ENCODE data around the gene GPR78. TPM values are rescaled to one million over a fixed set of nuclear protein-coding genes. Genes with fewer than 3 reads are reported as not detected.

The GPR78 gene
- total and polyA plus RNA-seq, 2 of the 13 experiments (the other 11 are each of a cell fraction or from before 2014, with no cell fraction given): 0.01 to 0.07 TPM

DNA sequence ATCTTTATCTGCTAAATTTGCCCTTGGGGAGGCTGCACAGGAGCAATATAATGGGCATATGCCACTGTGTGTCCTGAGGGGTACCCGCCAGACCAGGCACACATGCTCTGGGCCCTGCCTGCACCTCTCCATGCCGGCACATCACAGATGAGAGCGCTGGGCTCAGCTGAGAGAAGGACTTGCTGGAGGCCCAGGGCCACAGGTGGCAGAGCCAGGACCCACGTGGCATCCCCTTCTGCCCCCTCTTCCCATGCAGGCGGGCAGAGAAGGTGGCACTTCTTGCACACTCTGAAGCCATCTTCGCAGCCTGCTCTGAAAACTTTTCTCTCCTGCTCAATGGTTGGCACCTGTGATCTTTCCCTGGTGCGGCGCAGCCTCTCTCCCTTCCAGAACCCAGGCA, 32.5 kb downstream of the GPR78 start:
- WGBS (ENCODE audit: low lambda C conversion rate): 0% methylated on average over 3 of the region's 8 CpGs
- Histone ChIP-seq H2AFZ (ENCODE audit: low read length) (no peak overlapping the region), H3K9me3 (ENCODE audit: low read length) (no peaks in the 10 kb centered on the region), H3K27ac (ENCODE audit: extremely low read length, insufficient read depth, low read length) (no peak overlapping the region), H3K27me3 (ENCODE audit: control insufficient read depth in 1 of 2, insufficient read depth in 2 of 2, low read length in 2 of 2) (peaks cover 15 to 53% of the 10 kb centered on the region in 2 experiments), H3K9ac (ENCODE audit: insufficient read depth, low read depth, low read length) (no peak overlapping the region), H3K4me3 (replicated peaks in 1 of 3; ENCODE audit: insufficient read depth in 1 of 3, low read depth in 2 of 3, low read length in 3 of 3) (no peak overlapping the region), H3K79me2 (ENCODE audit: insufficient read depth, low read length) (no peaks in the 10 kb centered on the region), H3K4me2 (ENCODE audit: low read depth, low read length) (no peak overlapping the region), H4K20me1 (ENCODE audit: insufficient read depth, low read length) (0 out of 2 replicates have a peak, but pooled peaks cover under 1% of the 10 kb centered on the region), H3K36me3 (replicated peaks in 1 of 2; ENCODE audit: control insufficient read depth in 1 of 2, insufficient read depth in 2 of 2, low read length in 2 of 2) (no peaks in the 10 kb centered on the region), H3K4me1 (ENCODE audit: insufficient read depth, low read length) (no peaks in the 10 kb centered on the region)
- no TSS peak for BruUV-seq (replicated peaks)
- CTCF ChIA-PET (ENCODE audit: low intra/inter-chr PET ratio, low total read pairs): no interaction called here
- FAIRE-seq (no peak), DNase-seq (ENCODE audit: low spot score) (no peak), ATAC-seq (no peak)
- no peak for TF ChIP-seq HOXA3 (CRISPR knock-in tag; IDR thresholded peaks at IDR 0.05)
- TF ChIP-seq, protein P1, sequence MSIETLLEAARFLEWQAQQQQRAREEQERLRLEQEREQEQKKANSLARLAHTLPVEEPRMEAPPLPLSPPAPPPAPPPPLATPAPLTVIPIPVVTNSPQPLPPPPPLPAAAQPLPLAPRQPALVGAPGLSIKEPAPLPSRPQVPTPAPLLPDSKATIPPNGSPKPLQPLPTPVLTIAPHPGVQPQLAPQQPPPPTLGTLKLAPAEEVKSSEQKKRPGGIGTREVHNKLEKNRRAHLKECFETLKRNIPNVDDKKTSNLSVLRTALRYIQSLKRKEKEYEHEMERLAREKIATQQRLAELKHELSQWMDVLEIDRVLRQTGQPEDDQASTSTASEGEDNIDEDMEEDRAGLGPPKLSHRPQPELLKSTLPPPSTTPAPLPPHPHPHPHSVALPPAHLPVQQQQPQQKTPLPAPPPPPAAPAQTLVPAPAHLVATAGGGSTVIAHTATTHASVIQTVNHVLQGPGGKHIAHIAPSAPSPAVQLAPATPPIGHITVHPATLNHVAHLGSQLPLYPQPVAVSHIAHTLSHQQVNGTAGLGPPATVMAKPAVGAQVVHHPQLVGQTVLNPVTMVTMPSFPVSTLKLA (IDR thresholded peaks at IDR 0.05): peak; percentile 40; the same call in 1 of the 2 replicates
- in situ Hi-C loops (cut with HindIII; ENCODE audit: extremely low pct_ligation_motif_present, low pct_unique_long_range_greater_than_20kb) (no loop called here), intact Hi-C loops (cut with micrococcal nuclease; ENCODE audit: unreplicated experiment) (no loop called here)
- POLR2A ChIA-PET: no interaction called here

DNA sequence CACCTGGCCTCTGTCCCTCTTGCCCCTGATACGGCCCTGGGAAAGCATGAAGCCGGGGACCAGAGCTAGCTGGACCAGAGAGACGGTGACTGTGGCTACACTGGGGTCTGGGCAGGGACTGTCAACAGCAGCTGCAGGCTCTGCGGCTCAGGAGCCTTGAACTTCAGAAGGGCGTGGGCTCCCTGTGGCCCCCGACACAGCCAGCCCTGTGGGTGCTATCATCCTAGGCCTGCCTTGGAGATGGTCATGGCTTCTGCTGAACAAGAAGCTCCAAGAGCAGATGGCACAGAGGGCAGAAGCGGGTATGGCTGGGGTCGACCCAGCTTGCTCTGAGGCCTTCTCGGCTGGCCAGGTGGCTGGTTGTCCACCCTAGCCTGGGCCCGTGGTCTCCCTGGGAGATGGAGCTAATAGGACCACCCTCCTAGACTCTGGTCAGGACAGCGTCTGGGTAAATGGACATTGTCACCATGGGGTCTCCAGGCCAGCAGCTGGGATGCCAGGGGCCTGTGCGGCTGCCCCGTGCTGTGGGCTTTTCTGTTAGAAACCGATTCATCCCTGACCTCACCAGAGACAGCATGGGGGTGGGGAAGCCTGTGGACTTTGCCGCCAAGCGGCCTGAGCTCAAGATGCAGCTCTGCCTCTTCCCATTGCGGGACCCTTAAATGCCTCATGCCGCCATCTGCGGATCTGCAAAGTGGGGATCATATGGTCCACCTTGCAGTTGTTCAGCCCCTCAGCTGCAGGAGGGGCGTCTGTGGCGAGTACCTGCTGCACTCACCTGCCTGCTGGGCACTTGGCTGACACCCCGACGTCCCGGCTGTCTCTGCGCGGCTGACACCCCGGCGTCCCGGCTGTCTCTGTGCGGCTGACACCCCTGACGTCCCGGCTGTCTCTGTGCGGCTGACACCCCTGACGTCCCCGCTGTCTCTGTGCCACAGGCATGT, 33.5 kb downstream of the GPR78 start:
- Histone ChIP-seq H3K27ac (ENCODE audit: extremely low read length, insufficient read depth, low read length) (no peak overlapping the region), H3K27me3 (ENCODE audit: control insufficient read depth in 1 of 2, insufficient read depth in 2 of 2, low read length in 2 of 2) (peaks cover 16 to 63% of the 10 kb centered on the region in 2 experiments), H3K9ac (ENCODE audit: insufficient read depth, low read depth, low read length) (no peak overlapping the region), H3K4me2 (ENCODE audit: low read depth, low read length) (no peak overlapping the region), H3K9me3 (ENCODE audit: low read length) (no peaks in the 10 kb centered on the region), H2AFZ (ENCODE audit: low read length) (no peak overlapping the region), H3K36me3 (replicated peaks in 1 of 2; ENCODE audit: control insufficient read depth in 1 of 2, insufficient read depth in 2 of 2, low read length in 2 of 2) (no peaks in the 10 kb centered on the region), H3K4me3 (replicated peaks in 1 of 3; ENCODE audit: insufficient read depth in 1 of 3, low read depth in 2 of 3, low read length in 3 of 3) (no peak overlapping the region), H3K4me1 (ENCODE audit: insufficient read depth, low read length) (no peaks in the 10 kb centered on the region), H4K20me1 (ENCODE audit: insufficient read depth, low read length) (no peaks in the 10 kb centered on the region), H3K79me2 (ENCODE audit: insufficient read depth, low read length) (no peaks in the 10 kb centered on the region)
- FAIRE-seq: no peak
- BruUV-seq (replicated peaks): no TSS peak
- in situ Hi-C loops (cut with HindIII; ENCODE audit: extremely low pct_ligation_motif_present, low pct_unique_long_range_greater_than_20kb) (no loop called here), intact Hi-C loops (cut with micrococcal nuclease; ENCODE audit: unreplicated experiment) (no loop called here)
- no peak for ATAC-seq
- TF ChIP-seq POLR2A (IDR thresholded peaks at IDR 0.05; ENCODE audit: insufficient read depth in 1 of 2, low read depth in 2 of 2, low read length in 2 of 2) (no peak), ZNF232 (CRISPR knock-in tag; IDR thresholded peaks at IDR 0.05; ENCODE audit: borderline replicate concordance) (no peak), ZMAT3 (CRISPR knock-in tag; conservative IDR thresholded peaks at IDR 0.05) (no peak), MIER3 (CRISPR knock-in tag; IDR thresholded peaks at IDR 0.05; ENCODE audit: borderline replicate concordance) (no peak), POLR2AphosphoS2 (IDR thresholded peaks at IDR 0.05; ENCODE audit: low read depth, low read length) (no peak), ZNF124 (CRISPR knock-in tag; IDR thresholded peaks at IDR 0.05) (no peak), SIN3B (IDR thresholded peaks at IDR 0.05; ENCODE audit: low read length) (no peak), CAMTA2 (CRISPR knock-in tag; IDR thresholded peaks at IDR 0.05; ENCODE audit: borderline replicate concordance) (no peak), ZNF839 (CRISPR knock-in tag; IDR thresholded peaks at IDR 0.05; ENCODE audit: borderline replicate concordance) (no peak), BORCS8-MEF2B (CRISPR knock-in tag; IDR thresholded peaks at IDR 0.05) (no peak), SP140L (CRISPR knock-in tag; IDR thresholded peaks at IDR 0.05; ENCODE audit: borderline replicate concordance) (no peak)
- TF ChIP-seq, protein P2, sequence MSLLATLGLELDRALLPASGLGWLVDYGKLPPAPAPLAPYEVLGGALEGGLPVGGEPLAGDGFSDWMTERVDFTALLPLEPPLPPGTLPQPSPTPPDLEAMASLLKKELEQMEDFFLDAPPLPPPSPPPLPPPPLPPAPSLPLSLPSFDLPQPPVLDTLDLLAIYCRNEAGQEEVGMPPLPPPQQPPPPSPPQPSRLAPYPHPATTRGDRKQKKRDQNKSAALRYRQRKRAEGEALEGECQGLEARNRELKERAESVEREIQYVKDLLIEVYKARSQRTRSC (CRISPR knock-in tag; IDR thresholded peaks at IDR 0.05; ENCODE audit: low read depth): no peak
- TF ChIP-seq, protein P3, sequence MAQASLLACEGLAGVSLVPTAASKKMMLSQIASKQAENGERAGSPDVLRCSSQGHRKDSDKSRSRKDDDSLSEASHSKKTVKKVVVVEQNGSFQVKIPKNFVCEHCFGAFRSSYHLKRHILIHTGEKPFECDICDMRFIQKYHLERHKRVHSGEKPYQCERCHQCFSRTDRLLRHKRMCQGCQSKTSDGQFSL (CRISPR knock-in tag; IDR thresholded peaks at IDR 0.05): no peak
- TF ChIP-seq, protein P4, sequence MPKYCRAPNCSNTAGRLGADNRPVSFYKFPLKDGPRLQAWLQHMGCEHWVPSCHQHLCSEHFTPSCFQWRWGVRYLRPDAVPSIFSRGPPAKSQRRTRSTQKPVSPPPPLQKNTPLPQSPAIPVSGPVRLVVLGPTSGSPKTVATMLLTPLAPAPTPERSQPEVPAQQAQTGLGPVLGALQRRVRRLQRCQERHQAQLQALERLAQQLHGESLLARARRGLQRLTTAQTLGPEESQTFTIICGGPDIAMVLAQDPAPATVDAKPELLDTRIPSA (CRISPR knock-in tag; IDR thresholded peaks at IDR 0.05; ENCODE audit: borderline replicate concordance): no peak
- no peak for DNase-seq (ENCODE audit: low spot score)
- ChIA-PET POLR2A (no interaction called here), CTCF (ENCODE audit: low intra/inter-chr PET ratio, low total read pairs) (no interaction called here)
- 14% methylated on average over 7 of the region's 35 CpGs for WGBS (ENCODE audit: low lambda C conversion rate)
